Trophoblast cell (in vitro differentiated cells and primary cell): ENCODE data around the gene UCHL1.

Experiments used
- DNase-seq, 2 donors: peaks; one replicate each; pipeline ENCODE4 v3.0.0-alpha.2; 2016
- H2AFZ ChIP-seq: 2 replicates; pipeline ENCODE4 v1.6.1; 2013; ENCODE audit warnings: low read length, moderate library complexity, mild to moderate bottlenecking; ENCODE audit not compliant: insufficient read depth, poor library complexity
- H2AK5ac ChIP-seq: 2 replicates; pipeline ENCODE4 v1.6.1; 2013; ENCODE audit warnings: mild to moderate bottlenecking, low read length
- H2BK120ac ChIP-seq: 2 replicates; pipeline ENCODE4 v1.6.1; 2013; ENCODE audit warnings: low read length, mild to moderate bottlenecking, moderate library complexity; ENCODE audit not compliant: insufficient read depth, poor library complexity
- H2BK12ac ChIP-seq: 2 replicates; pipeline ENCODE4 v1.6.1; 2013; ENCODE audit warnings: mild to moderate bottlenecking, low read length, moderate library complexity
- H2BK5ac ChIP-seq: 2 replicates; pipeline ENCODE4 v1.6.1; 2013; ENCODE audit warnings: low read length, low read depth, moderate library complexity, mild to moderate bottlenecking; ENCODE audit not compliant: poor library complexity
- H3K14ac ChIP-seq: 2 replicates; pipeline ENCODE4 v1.6.1; 2013; ENCODE audit warnings: mild to moderate bottlenecking, low read length
- H3K18ac ChIP-seq: 2 replicates; pipeline ENCODE4 v1.6.1; 2013; ENCODE audit warnings: mild to moderate bottlenecking, low read length
- H3K23ac ChIP-seq: 2 replicates; pipeline ENCODE4 v1.6.1; 2013; ENCODE audit warnings: low read length
- H3K27ac ChIP-seq: 2 replicates; pipeline ENCODE4 v1.5.1; 2013; ENCODE audit warnings: low read depth, mild to moderate bottlenecking, inconsistent platforms, low read length, moderate library complexity
- H3K27me3 ChIP-seq: 2 replicates; pipeline ENCODE4 v1.6.1; 2013; ENCODE audit warnings: inconsistent platforms, mild to moderate bottlenecking, low read length, moderate library complexity; ENCODE audit not compliant: insufficient read depth
- H3K36me3 ChIP-seq, 2 experiments: 1 replicate in 1 of 2; 2 replicates in 1 of 2; pipeline ENCODE4 v1.6.1; 2013; ENCODE audit warnings: low read length in 2 of 2, mild to moderate bottlenecking in 2 of 2, moderate library complexity in 1 of 2; ENCODE audit not compliant: insufficient read depth in 2 of 2, control insufficient read depth in 1 of 2
- H3K4ac ChIP-seq: 2 replicates; pipeline ENCODE4 v1.6.1; 2013; ENCODE audit warnings: low read depth, mild to moderate bottlenecking, low read length, moderate library complexity
- H3K4me1 ChIP-seq, 2 experiments: 1 replicate in 1 of 2; 2 replicates in 1 of 2; pipeline ENCODE4 v1.6.1; 2013; ENCODE audit warnings: low read length in 2 of 2, mild to moderate bottlenecking in 2 of 2, moderate library complexity in 1 of 2; ENCODE audit not compliant: insufficient read depth in 2 of 2, control insufficient read depth in 1 of 2
- H3K4me2 ChIP-seq: 2 replicates; pipeline ENCODE4 v1.6.1; 2013; ENCODE audit warnings: inconsistent platforms, mild to moderate bottlenecking, low read length, moderate library complexity
- H3K4me3 ChIP-seq: 2 replicates; pipeline ENCODE4 v1.5.1; 2013; ENCODE audit warnings: mild to moderate bottlenecking, low read depth, low read length, inconsistent platforms
- H3K79me1 ChIP-seq: one replicate; pipeline ENCODE4 v1.6.1; 2013; ENCODE audit warnings: low read length
- H3K79me2 ChIP-seq: 2 replicates; pipeline ENCODE4 v1.6.1; 2013; ENCODE audit warnings: low read length, mild to moderate bottlenecking; ENCODE audit not compliant: control insufficient read depth, insufficient read depth, poor library complexity
- H3K9ac ChIP-seq: 2 replicates; pipeline ENCODE4 v1.6.1; 2013; ENCODE audit warnings: mild to moderate bottlenecking, low read length
- H3K9me3 ChIP-seq: 2 replicates; pipeline ENCODE4 v1.6.1; 2013; ENCODE audit warnings: low read depth, mild to moderate bottlenecking, control low read depth, inconsistent platforms, low read length; ENCODE audit not compliant: insufficient read depth
- H4K12ac ChIP-seq: 2 replicates; pipeline ENCODE4 v1.6.1; 2013; ENCODE audit warnings: low read depth, mild to moderate bottlenecking, low read length, moderate library complexity
- H4K8ac ChIP-seq: 2 replicates; pipeline ENCODE4 v1.6.1; 2013; ENCODE audit warnings: low read depth, mild to moderate bottlenecking, low read length, moderate library complexity
- H4K91ac ChIP-seq: one replicate; pipeline ENCODE4 v1.6.1; 2013; ENCODE audit warnings: low read depth, mild to moderate bottlenecking, low read length, moderate library complexity
- WGBS: extraction: QIAGEN DNeasy Blood & Tissue Kit; methylation state at CpG from one replicate; pipeline ENCODE4 v1.1.7; 2013; ENCODE audit warnings: missing lambda C conversion rate; ENCODE audit not compliant: insufficient read length, insufficient coverage; ENCODE audit errors: extremely low coverage; 5-methylcytosine and 5-hydroxymethylcytosine counted together

Gene UCHL1

DNA sequence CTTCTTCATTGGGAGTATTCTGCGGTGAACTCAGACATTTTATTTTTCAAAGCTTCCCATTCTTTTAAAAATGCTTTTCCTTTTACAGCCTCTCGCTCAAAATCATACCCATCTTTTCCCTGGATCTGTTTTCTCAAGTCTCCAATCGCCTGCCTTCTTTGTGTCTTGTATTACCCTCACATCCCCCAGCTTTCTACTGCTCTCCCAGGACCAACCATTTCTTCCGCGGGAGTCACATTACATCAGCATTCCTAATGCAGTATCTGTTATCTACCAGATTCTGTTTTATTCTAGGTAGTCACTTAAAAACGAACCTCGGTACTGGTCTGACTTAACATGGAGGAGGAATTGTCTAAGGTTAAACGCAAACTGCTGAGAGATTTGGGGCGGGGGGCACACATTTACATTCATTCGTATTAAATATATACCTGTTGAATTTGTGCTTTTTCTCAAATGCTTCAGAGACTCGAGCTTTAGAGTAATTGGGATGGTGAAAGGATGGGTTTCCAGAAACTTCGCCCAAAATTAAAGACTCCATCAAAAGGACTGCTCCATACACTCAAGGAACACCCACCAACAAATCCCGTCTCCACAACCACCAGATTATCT is 493 bp upstream of the UCHL1 start:
- Histone ChIP-seq H2AK5ac (no peak overlapping the region), H2BK120ac (no peak overlapping the region), H3K4me1 (peaks cover 6 to 12% of the 10 kb centered on the region in 2 experiments), H3K4me3 (peak overlapping the region; percentile 77), H4K91ac (no peak overlapping the region), H3K79me1 (no peaks in the 10 kb centered on the region), H4K12ac (no peak overlapping the region), H3K9me3 (no peaks in the 10 kb centered on the region), H3K79me2 (no peaks in the 10 kb centered on the region), H3K27ac (no peak overlapping the region), H2BK12ac (no peak overlapping the region), H3K27me3 (peaks cover 12% of the 10 kb centered on the region), H3K4ac (no peak overlapping the region), H3K18ac (no peak overlapping the region), H4K8ac (no peak overlapping the region), H3K4me2 (peak overlapping the region; percentile 81), H3K36me3 (no peaks in the 10 kb centered on the region), H2AFZ (no peak overlapping the region), H3K9ac (no peak overlapping the region), H2BK5ac (no peak overlapping the region), H3K14ac (no peak overlapping the region), H3K23ac (no peak overlapping the region)
- DNase-seq = no peak
- no CpG with 5 or more reads among the region's 13 CpGs for WGBS

GRCh38 chr4:41257257-41257901 is 651 bp downstream of the UCHL1 start:
- Histone ChIP-seq H2BK120ac (no peak overlapping the region), H3K18ac (peak overlapping the region; percentile 21), H3K36me3 (peaks cover 0 to 2% of the 10 kb centered on the region in 2 experiments), H3K4me3 (peak overlapping the region; percentile 77), H3K4ac (no peak overlapping the region), H2AFZ (no peak overlapping the region), H3K14ac (no peak overlapping the region), H4K91ac (no peak overlapping the region), H3K79me1 (no peaks in the 10 kb centered on the region), H3K4me2 (peak overlapping the region; percentile 81), H3K27ac (no peak overlapping the region), H3K79me2 (no peaks in the 10 kb centered on the region), H2BK12ac (no peak overlapping the region), H3K4me1 (peaks cover 6 to 12% of the 10 kb centered on the region in 2 experiments), H2BK5ac (no peak overlapping the region), H4K12ac (no peak overlapping the region), H4K8ac (no peak overlapping the region), H3K23ac (no peak overlapping the region), H3K9me3 (no peaks in the 10 kb centered on the region), H3K27me3 (peaks cover 12% of the 10 kb centered on the region), H2AK5ac (no peak overlapping the region), H3K9ac (peak overlapping the region; percentile 65)
- no CpG with 5 or more reads among the region's 69 CpGs for WGBS
- DNase-seq = peak in 1 of 2 donors; percentile 42

DNA sequence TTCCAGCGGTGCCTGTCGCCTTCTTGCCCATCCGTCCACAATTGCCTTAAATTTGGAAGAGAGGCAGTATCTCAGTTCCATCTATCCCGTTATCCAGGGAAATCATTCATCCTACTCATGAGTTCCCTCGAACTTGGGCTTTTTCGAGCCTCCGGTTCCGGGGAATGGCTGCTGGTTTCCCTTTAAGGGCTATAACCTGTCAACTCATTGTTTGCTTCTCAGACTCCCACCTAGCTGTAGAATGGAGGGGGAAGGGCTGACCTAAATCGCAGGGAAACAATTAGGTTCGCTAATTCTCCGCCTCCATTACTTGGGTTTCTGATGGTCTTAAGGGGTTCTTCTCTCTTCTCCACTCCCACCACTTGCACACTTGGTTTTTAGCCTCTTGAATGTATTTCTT is 1.2 kb downstream of the UCHL1 start:
- Histone ChIP-seq H2AFZ (no peak overlapping the region), H3K9me3 (no peaks in the 10 kb centered on the region), H3K27me3 (peaks cover 12% of the 10 kb centered on the region), H3K4me2 (peak overlapping the region; percentile 81), H2AK5ac (no peak overlapping the region), H3K18ac (no peak overlapping the region), H3K9ac (no peak overlapping the region), H4K91ac (no peak overlapping the region), H4K12ac (no peak overlapping the region), H3K36me3 (peaks cover 0 to 5% of the 10 kb centered on the region in 2 experiments), H3K23ac (no peak overlapping the region), H3K79me2 (no peaks in the 10 kb centered on the region), H3K27ac (no peak overlapping the region), H2BK5ac (no peak overlapping the region), H3K4me3 (peak overlapping the region; percentile 77), H4K8ac (no peak overlapping the region), H2BK12ac (no peak overlapping the region), H3K79me1 (no peaks in the 10 kb centered on the region), H3K4me1 (peaks cover 6 to 12% of the 10 kb centered on the region in 2 experiments), H2BK120ac (no peak overlapping the region), H3K4ac (no peak overlapping the region), H3K14ac (no peak overlapping the region)
- no peak for DNase-seq
- no CpG with 5 or more reads among the region's 11 CpGs for WGBS

DNA sequence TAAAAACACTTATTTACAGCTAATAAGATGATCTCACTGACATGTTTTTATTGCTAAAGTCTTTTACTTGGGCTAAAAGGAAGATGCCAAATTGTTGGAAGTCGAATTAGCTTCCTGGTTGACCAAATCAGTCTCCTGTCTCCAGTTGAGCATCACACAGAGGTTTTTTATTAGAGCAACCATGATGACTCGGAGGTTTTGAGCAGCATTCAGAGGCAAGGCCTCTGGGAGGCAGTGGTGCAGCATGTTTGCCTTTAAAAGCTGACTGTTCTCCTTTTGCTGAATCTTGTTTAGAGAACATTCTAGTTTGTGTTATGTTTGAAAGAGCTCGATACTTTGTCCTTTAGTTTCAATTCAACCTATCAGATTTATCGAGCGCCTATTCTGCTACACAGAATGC is 2.1 kb downstream of the UCHL1 start:
- Histone ChIP-seq H3K27ac (no peak overlapping the region), H4K91ac (no peak overlapping the region), H4K12ac (no peak overlapping the region), H3K79me1 (no peaks in the 10 kb centered on the region), H2BK5ac (no peak overlapping the region), H3K23ac (no peak overlapping the region), H3K4ac (no peak overlapping the region), H2AFZ (no peak overlapping the region), H2AK5ac (no peak overlapping the region), H3K18ac (no peak overlapping the region), H3K27me3 (peaks cover 12% of the 10 kb centered on the region), H3K4me3 (no peak overlapping the region), H3K14ac (no peak overlapping the region), H2BK12ac (no peak overlapping the region), H3K9me3 (no peaks in the 10 kb centered on the region), H3K36me3 (peaks cover 0 to 6% of the 10 kb centered on the region in 2 experiments), H3K79me2 (no peaks in the 10 kb centered on the region), H2BK120ac (no peak overlapping the region), H4K8ac (no peak overlapping the region), H3K4me1 (peaks cover 6 to 12% of the 10 kb centered on the region in 2 experiments), H3K4me2 (no peak overlapping the region), H3K9ac (no peak overlapping the region)
- peak; percentile 24 to 52 for DNase-seq
- no CpG with 5 or more reads among the region's 5 CpGs for WGBS
